ENCODE measurements around the gene OSBPL9.
"Not testable (repeated sequence)": the region's sequence is repeated elsewhere in the genome, so short reads cannot be mapped to it uniquely, and the experiment has no call there.

The OSBPL9 gene

DNA sequence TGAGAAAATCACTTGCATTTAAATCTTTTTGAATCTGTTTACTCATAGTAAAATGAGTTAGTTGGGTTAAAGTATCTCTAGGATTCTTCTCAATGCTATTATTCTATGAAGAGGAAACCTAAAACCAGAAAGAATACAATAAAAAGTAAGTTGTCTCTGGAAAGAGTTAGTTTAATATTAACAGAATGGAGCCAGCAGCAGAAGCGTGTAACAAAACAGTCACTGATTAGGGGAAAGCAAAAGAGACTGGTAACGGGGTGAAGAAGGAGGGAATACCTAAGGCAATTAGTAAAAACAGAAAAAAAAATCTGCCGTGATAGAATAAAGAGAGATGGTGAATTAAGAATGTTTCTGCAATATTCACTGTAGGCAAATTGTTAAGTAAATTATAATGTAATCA is 201.6 kb downstream of the OSBPL9 start:
- DNase-seq = no peak

DNA sequence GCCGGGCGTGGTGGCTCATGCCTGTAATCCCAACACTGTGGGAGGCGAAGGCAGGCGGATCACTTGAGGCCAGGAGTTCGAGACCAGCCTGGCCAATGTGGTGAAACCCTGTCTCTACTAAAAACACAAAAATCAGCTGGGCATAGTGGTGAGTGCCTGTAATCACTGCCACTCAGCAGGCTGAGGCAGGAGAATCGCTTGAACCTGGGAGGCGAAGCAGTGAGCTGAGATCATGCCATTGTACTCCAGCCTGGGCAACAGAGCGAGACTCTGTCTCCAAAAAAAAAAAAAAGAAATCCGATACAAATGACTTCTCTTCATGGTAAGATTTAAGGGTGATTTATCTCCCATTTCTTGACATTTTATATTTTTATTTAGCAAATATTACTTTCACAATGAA is 202.1 kb downstream of the OSBPL9 start:
- not testable (repeated sequence) for DNase-seq

DNA sequence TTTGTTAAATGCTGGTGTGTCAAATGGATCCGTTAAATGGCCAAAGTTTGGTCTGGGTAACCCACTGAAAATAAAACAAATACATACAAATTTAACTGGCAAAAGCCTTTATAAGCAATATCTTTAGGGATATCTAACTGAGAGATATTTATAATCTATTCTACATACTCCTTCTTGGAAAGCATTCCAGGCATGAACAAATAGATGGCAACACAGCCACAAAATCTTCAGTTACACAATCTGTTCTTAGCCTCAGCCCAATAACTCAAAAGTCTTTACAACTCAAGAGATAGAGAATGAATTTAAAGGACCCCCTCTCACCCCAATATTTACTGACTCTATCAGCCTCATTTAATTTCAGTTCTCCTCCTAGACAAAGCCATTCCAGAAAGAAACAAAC is 202.9 kb downstream of the OSBPL9 start:
- no peak for DNase-seq

DNA sequence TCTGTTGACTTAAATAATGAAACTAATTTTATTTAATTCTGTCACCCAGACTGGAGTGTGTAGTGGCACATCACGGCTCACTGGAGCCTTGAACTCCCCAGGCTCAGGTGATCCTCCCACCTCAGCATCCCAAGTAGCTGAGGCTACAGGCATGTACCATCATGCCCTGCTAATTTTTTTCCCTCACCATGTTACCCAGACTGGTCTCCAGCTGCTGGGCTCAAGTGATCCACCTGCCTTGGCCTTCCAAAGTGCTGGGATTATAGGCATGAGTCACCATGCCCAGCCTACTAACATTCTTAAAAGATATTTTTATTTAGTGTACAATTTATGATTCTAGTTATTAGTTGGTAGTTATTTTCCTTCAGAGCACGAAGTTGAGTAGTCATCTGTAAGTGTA is 212.2 kb downstream of the OSBPL9 start:
- DNase-seq = no peak

DNA sequence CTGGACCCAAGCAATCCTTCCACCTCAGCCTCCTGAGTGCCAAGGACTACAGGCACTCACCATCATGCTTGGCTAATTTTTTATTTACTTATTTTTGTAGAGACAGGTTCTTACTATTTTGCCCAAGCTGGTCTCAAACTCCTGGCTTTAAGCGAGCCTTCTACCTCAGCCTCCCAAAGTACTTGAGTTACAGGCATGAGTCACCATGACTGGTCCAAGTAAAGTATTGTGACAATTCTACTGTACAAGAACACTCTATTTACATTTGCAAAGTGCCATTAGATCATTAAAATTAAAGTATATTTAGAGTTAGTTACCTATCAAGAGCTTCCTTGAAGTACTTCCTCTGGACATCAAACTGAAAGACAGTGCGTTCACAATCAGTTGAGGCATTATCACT is 216.8 kb downstream of the OSBPL9 start:
- DNase-seq = no peak

DNA sequence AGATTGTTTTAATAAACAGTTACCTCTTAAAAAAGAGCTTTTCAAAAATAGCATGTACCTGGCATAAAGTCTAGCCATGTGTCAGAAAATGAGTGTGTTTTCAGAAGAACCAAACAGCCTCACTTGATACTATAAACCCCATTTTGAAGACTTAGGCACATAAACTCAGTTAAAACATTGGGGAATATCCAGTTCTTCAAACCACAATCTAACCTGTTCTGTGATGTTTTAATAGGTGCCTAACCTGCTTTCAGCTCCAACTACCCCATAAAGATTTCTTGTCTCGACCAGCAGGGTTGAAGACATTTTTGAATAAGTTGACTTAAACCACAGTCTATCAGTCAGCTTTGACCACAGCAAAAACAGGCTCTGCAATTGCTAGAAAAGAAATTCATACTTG is 220.4 kb downstream of the OSBPL9 start:
- no peak for DNase-seq

Measured in CD4-positive, alpha-beta T cell treated with Interleukin-17A for 1 hour (primary cell).